IPS DF 6.9 (cell line): Measurements from ENCODE around the gene SLC7A1.

Experiments used
- DNase-seq: peaks from one replicate; pipeline ENCODE4 v3.0.0-alpha.2; 2013; ENCODE audit warnings: low read depth, low spot score
- H3K27ac ChIP-seq: one replicate; pipeline ENCODE4 v1.5.1; 2013; ENCODE audit warnings: low read length, control low read depth
- H3K27me3 ChIP-seq: 2 replicates; pipeline ENCODE4 v1.6.1; 2013; ENCODE audit warnings: mild to moderate bottlenecking, low read length; ENCODE audit not compliant: control insufficient read depth, insufficient read depth
- H3K36me3 ChIP-seq: 2 replicates; pipeline ENCODE4 v1.6.1; 2013; ENCODE audit warnings: low read length; ENCODE audit not compliant: control insufficient read depth, insufficient read depth
- H3K4me1 ChIP-seq: 2 replicates; pipeline ENCODE4 v1.6.1; 2013; ENCODE audit warnings: low read length; ENCODE audit not compliant: control insufficient read depth, insufficient read depth
- H3K4me3 ChIP-seq: 2 replicates; pipeline ENCODE4 v1.5.1; 2013; ENCODE audit warnings: mild to moderate bottlenecking, low read length
- H3K9me3 ChIP-seq: 2 replicates; pipeline ENCODE4 v1.6.1; 2013; ENCODE audit warnings: low read length, inconsistent platforms; ENCODE audit not compliant: control insufficient read depth, insufficient read depth
- WGBS: extraction: QIAGEN DNeasy Blood & Tissue Kit; methylation state at CpG from one replicate; pipeline ENCODE4 v1.1.7; 2013; ENCODE audit warnings: mixed read lengths, missing lambda C conversion rate; ENCODE audit not compliant: insufficient read length, insufficient coverage; 5-methylcytosine and 5-hydroxymethylcytosine counted together

SLC7A1 gene

DNA sequence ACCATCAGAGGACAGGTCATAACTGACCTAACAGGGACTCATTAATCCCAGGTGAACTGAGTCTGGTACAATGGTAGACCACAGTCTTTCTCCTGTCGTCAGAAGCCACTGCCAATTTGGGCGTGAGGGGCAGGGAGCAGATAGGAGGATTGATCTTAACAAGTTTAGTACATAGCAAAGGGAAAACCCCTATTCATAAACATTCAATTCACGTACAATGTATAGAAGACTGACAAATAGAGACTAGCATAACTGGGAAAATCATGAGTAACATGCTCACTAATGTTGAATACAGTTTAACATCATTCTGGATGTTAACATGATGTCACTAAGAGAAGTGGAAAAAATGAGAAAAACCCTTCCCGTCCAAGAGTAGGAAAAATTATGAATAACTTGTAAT lies 54.1 kb downstream of the SLC7A1 start:
- no peaks in the 10 kb centered on the region for H3K36me3 ChIP-seq

DNA sequence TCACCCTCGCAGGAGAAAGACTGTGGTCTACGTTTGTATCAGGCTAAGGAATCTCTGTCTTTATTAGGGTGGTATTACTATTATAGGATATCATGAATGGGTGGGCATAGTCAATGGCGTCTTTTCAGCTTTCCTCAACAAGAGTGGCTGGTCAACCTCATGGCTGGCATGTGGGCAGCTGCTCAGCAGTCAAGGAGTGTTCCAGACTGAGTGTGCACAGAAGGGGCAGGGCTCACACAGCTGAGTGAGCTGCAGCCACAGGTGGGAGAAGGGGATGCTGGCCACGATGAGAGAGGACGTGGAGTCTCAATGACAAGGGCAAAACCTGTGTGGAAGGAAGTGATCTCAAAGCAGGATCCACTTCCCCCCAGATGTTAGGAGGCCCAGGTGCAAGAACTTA lies 54.7 kb downstream of the SLC7A1 start:
- peak overlapping the region; percentile 75 for H3K27ac ChIP-seq
- no CpG with 5 or more reads among the region's 5 CpGs for WGBS
- H3K4me1 ChIP-seq: peaks cover 2% of the 10 kb centered on the region; the same call in 1 of the 2 replicates
- no peak overlapping the region for H3K4me3 ChIP-seq
- H3K27me3 ChIP-seq: no peaks in the 10 kb centered on the region
- no peaks in the 10 kb centered on the region for H3K9me3 ChIP-seq
- no peaks in the 10 kb centered on the region for H3K36me3 ChIP-seq
- no peak for DNase-seq

More for the DNA sequence above, 54.1 kb downstream of the SLC7A1 start:
- H3K27ac ChIP-seq: no peak overlapping the region
- H3K27me3 ChIP-seq: no peaks in the 10 kb centered on the region
- H3K4me1 ChIP-seq: peaks cover 2% of the 10 kb centered on the region; the same call in 1 of the 2 replicates
- no peak overlapping the region for H3K4me3 ChIP-seq
- no peak for DNase-seq
- no peaks in the 10 kb centered on the region for H3K9me3 ChIP-seq
- no CpG with 5 or more reads among the region's 4 CpGs for whole genome bisulfite sequencing

DNA sequence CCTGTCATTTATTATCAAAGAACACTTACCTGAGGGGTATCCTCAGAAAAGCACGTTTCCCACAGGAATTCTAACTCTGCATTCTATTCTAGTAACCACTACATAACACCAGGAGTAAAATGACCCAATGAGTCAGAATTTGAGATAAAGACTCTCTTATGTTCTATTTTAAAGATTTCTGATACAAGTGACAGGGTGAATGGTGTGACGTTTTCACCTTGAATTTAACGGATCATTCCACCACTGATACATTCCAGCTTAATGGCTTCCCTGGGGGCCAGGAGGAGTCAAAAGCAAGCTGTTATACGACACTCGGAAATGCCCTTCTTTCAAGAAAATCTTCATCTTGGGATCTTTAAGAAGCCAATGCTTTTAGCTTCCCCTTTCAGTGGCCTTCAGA lies 55.2 kb downstream of the SLC7A1 start:
- no peak for DNase-seq
- no peak overlapping the region for H3K4me3 ChIP-seq
- no peaks in the 10 kb centered on the region for H3K27me3 ChIP-seq
- no peak overlapping the region for H3K27ac ChIP-seq
- no peaks in the 10 kb centered on the region for H3K9me3 ChIP-seq
- WGBS: no CpG with 5 or more reads among the region's 5 CpGs
- peaks cover 2% of the 10 kb centered on the region; the same call in 1 of the 2 replicates for H3K4me1 ChIP-seq
- no peaks in the 10 kb centered on the region for H3K36me3 ChIP-seq

DNA sequence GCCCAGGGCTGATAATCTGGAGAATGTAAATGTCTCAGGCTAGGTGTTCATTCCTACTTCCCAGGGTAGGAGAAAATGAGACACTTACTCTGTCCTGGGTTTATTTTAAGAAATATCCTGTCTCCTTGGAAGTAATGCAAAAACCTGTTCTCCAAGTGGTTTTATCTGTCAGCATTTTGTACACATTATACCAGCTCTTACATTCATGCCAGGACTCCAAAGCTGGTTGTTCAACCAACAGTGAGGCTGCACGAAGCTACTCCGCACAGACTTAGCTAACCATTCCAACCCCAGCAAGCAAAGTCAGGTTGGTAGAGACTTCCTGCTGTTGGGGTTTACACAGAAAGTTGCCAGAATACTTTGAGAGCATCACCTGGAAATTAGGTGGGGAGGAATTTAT lies 55.6 kb downstream of the SLC7A1 start:
- H3K9me3 ChIP-seq: no peaks in the 10 kb centered on the region
- WGBS: no CpG with 5 or more reads among the region's 2 CpGs
- H3K36me3 ChIP-seq: no peaks in the 10 kb centered on the region
- H3K4me1 ChIP-seq: peaks cover 2% of the 10 kb centered on the region; the same call in 1 of the 2 replicates
- H3K4me3 ChIP-seq: no peak overlapping the region
- no peak overlapping the region for H3K27ac ChIP-seq
- no peak for DNase-seq
- H3K27me3 ChIP-seq: no peaks in the 10 kb centered on the region

DNA sequence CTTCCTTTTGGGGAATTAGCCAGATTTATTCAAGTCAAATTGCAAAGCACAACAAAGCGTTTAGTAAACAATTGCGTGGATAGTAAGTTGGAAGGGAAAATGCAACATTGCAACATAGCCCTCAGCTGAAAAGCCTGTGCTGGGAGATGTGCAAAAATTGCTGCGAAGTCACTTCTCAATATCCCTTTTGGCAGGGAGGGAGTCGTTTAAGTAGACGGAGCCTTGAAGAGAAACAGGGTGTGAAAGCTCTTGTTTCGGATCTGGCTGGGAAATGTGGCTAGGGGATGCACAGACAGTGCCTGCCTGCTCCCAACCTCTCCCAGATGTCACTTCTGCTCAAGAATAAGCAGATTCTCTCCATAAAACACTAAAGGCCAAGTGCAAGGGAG lies 56.8 kb downstream of the SLC7A1 start:
- Histone ChIP-seq H3K36me3 (no peaks in the 10 kb centered on the region; the same call in 1 of the 2 replicates), H3K4me1 (peaks cover 2% of the 10 kb centered on the region; the same call in 1 of the 2 replicates), H3K9me3 (no peaks in the 10 kb centered on the region), H3K27me3 (no peaks in the 10 kb centered on the region), H3K27ac (no peak overlapping the region), H3K4me3 (no peak overlapping the region)
- no CpG with 5 or more reads among the region's 6 CpGs for WGBS
- DNase-seq: no peak

DNA sequence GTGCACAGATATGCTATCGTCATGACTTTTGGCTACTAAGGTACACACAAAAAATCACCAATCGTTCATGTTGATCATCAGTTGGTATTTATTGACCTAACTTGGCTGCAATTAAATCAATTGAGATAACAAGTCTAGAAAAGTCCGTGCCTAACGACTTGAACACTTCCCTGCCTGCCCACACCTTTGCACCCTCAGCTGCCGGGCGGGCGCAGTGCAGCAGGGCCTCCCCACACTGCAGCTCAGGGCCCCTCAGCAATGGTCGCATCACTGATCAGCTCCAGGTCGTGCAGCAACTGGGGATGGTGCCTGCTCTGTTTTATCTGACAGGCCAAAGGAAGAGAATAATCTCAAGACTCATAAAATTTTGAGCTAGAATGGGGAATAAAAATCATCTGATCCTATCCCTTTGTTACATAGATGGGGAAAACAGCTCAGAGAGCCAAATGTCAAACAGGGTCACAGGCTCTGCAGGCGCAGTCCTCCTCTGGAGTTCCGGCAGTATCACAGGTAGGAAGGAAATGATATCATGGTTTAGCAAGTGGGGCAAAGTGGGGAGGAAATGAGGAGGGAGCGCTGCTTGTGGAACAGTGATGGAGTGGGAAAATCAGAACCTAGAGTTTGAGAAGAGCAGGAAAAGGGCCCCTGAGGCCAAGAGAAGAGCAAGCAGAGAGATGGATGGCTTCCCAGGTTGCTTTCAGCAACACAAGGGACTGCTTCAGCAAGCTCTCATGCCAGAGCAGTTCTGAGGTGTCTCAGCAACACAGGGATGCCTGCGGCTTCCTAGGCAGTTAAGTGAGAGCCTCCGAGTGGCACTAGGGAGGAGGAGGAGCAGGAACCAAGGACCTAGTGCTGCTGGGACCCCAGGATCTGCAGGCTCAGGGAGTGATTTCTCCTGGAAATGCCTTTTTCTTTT lies 57.5 kb downstream of the SLC7A1 start:
- H3K36me3 ChIP-seq: no peaks in the 10 kb centered on the region; the same call in none of the 2 replicates
- H3K9me3 ChIP-seq: no peaks in the 10 kb centered on the region
- no peaks in the 10 kb centered on the region for H3K27me3 ChIP-seq
- H3K4me3 ChIP-seq: no peak overlapping the region
- H3K4me1 ChIP-seq: peaks cover 2% of the 10 kb centered on the region; the same call in 1 of the 2 replicates
- no peak for DNase-seq
- H3K27ac ChIP-seq: no peak overlapping the region
- no CpG with 5 or more reads among the region's 14 CpGs for WGBS

DNA sequence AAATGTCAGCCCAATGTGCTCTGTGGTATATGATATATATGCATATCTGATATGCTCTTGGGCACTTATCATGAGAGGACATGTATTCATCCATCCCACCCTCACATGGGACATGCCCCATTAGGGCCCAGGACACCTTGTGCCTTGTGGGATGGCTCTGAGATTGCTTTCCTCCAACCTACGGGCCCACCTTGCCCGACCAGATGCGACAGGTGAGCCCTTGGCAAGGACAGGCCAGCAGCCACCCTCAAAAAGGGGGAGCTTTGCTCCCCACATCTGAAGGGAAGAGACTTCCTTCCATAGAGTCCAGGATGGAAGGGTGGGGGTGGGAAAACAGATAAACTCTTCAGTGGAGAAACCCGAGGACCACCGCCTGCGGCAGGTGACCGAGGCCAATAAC lies 58.6 kb downstream of the SLC7A1 start:
- peaks cover 2% of the 10 kb centered on the region; the same call in 1 of the 2 replicates for H3K4me1 ChIP-seq
- no peak overlapping the region for H3K27ac ChIP-seq
- no peaks in the 10 kb centered on the region; the same call in none of the 2 replicates for H3K36me3 ChIP-seq
- no peak for DNase-seq
- H3K9me3 ChIP-seq: no peaks in the 10 kb centered on the region
- no CpG with 5 or more reads among the region's 7 CpGs for WGBS
- H3K27me3 ChIP-seq: no peaks in the 10 kb centered on the region
- no peak overlapping the region for H3K4me3 ChIP-seq

DNA sequence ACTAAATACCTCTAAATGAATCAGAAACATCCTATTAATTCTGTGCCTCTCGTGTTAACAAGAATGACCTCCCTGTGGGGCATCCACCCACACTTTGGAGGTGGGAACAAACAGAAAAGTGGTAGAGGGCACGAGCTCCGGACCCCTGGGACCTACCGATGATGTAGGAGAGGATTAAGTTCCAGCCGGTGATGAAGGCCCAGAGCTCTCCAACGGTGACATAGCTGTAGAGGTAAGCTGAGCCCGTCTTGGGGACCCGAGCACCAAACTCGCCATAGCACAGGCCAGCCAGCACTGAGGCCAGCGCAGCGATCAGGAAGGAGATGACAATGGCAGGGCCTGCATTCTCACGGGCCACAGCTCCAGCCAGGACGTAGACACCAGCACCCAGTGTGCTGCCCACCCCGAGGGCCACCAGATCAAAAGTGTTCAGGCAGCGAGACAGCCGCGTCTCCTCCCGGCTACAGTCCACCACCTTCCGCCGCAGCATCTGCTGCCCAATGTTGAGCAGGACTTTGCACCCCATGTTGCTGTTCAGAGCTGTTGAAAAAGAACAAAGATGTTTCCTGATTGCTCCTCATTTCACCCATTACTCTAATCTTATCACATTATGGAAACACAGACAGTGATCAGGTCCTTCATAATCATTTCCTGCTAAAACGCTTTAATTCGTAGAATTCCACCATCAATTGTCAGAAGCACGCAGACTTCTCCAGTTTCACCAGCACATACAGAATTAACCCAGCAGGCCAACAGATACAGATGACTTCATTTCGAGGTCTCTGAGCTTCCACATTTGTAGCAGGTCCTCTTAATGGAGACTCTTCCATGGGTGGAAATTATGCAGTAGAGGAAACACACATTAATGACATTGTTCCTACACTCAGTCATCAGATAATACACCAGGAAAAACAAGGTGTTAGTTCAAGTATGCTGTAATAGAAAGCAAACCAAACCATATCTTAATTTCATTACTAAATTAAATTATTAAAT lies 59.5 kb downstream of the SLC7A1 start:
- Histone ChIP-seq H3K36me3 (no peaks in the 10 kb centered on the region; the same call in none of the 2 replicates), H3K27ac (no peak overlapping the region), H3K9me3 (no peaks in the 10 kb centered on the region), H3K27me3 (no peaks in the 10 kb centered on the region), H3K4me1 (peaks cover 2% of the 10 kb centered on the region; the same call in 1 of the 2 replicates), H3K4me3 (no peak overlapping the region)
- WGBS: no CpG with 5 or more reads among the region's 24 CpGs
- DNase-seq: no peak

DNA sequence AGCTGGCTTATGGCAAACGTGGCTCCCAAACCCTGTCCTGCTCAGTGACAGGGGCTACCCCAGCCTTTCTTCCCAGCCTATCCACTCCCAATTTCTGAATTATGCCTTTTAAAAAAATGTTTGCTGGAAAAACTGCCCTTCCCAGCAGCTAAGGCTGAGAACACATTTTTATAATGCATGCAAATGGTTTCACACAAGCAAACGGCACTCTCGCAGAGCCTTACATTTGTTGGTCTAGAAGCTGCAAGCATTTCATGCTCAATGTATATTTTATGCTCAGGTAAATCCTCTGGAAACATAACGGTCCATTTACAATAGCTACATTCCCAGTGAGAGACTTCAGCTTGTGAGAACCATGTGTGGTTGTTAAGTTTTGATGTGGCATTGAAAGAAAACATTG lies 61.4 kb downstream of the SLC7A1 start:
- Histone ChIP-seq H3K4me3 (no peak overlapping the region), H3K9me3 (no peaks in the 10 kb centered on the region), H3K36me3 (peaks cover 3% of the 10 kb centered on the region), H3K4me1 (no peaks in the 10 kb centered on the region; the same call in 1 of the 2 replicates), H3K27me3 (no peaks in the 10 kb centered on the region), H3K27ac (no peak overlapping the region)
- DNase-seq: no peak
- WGBS: no CpG with 5 or more reads among the region's 4 CpGs

DNA sequence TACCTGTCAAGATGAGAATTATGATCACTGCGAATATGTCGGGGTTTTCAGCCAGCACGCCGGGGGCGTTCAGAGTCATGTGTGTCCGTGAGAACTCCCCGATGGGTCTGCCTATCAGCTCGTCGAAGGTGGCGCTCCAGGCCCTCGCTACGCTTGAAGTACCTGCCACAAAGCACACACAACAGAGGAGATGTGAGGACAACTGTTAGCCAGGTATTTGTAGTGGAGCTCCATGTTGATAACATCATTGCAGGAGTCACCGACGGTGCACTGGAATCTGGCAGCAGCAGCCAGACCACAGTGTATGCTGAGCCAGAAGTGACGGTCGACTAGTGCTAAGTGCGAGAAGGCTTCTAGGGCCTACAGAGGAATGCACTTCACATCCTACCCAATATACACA lies 62.7 kb downstream of the SLC7A1 start:
- DNase-seq: no peak
- Histone ChIP-seq H3K27me3 (no peaks in the 10 kb centered on the region), H3K9me3 (no peaks in the 10 kb centered on the region), H3K27ac (no peak overlapping the region), H3K4me1 (no peaks in the 10 kb centered on the region; the same call in 1 of the 2 replicates), H3K36me3 (peaks cover 3% of the 10 kb centered on the region), H3K4me3 (no peak overlapping the region)
- WGBS: no CpG with 5 or more reads among the region's 17 CpGs
